HG03025 (cell line): ENCODE measurements around the gene GRIA1.

Experiments
- ATAC-seq: cut with Tn5 transposase; IDR thresholded peaks from one replicate; pipeline ENCODE4 v1.9.1; 2021; ENCODE audit warnings: mild to moderate bottlenecking, moderate library complexity; ENCODE audit not compliant: unreplicated experiment, low FRiP score

The GRIA1 gene

DNA sequence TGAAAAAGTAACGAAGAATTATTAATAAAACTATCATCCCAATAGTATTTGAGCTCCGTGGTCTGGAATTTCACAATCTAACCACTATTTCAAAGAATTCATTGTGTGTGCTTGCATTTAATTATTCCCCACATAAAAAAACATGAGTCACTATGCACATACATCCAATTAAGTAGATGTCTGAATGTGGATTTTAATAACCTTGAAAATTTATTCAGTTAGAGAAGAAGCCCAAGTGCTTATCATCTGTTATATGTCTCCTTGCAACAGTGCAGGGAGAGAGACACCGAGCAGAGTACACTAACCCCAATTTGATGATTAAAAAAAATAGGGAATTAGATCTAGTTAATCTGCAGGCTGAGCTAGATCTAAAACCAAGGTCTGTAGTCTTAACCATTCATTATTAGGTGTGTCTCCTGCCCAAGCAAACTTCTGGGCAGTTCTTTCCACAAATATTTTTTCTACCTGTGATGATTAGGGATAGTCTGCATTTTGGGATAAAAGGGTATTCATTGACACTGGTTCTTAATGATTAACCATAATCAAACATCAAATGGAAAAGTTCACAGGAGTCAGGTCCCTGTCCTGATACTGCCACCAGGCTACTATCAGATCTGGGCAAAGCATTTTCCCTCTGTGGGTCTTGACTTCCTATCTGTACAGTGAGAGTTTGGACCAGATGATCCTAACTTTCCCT, 164.2 kb downstream of the GRIA1 start:
- no peak for ATAC-seq

GRCh38 chr5:153655201-153655510, 164.7 kb downstream of the GRIA1 start:
- no peak for ATAC-seq

DNA sequence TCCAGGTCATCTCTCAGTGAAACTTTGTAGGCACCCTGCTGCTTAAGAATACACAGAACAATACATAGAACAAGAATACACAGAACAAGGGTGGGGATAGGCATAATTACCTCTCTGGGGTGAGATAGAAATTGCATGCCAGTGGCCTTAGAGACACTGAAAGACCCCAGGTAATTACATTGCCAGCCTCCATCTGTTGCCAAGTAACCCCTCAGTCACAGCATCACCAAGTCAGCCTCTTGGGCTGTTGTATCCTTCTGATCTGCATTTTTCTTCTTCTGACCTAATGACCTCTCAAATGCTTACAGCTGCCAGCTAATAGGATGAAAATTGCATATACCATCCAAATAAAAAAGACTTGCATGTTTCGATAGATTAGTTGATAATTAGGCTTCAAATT, 167.7 kb downstream of the GRIA1 start:
- ATAC-seq: no peak

GRCh38 chr5:153658606-153659005, 168.1 kb downstream of the GRIA1 start:
- ATAC-seq: no peak

GRCh38 chr5:153659039-153659736, 168.7 kb downstream of the GRIA1 start:
- ATAC-seq: no peak

- no peak for ATAC-seq
Observed at GRCh38 chr5:153660919-153661318, 170.4 kb downstream of the GRIA1 start.

DNA sequence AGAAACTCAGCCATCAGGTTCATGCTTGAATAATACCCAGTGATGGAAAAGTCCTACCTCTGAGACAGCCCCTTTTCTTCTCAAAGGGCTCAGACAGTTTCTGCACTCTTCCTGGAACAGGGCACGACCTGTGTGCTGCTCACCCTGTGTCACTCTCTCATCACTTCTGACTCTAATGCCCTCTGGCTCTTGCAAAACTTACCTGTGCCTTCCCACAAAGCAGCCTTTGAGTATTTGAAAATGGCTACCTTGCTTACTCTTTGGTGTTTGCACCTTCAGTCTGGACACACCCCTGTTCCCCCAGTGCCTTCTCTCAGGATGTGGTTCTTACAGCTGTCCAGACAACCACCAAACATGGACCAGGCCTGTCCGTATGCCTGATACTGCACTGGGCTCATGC, 171.4 kb downstream of the GRIA1 start:
- no peak for ATAC-seq

DNA sequence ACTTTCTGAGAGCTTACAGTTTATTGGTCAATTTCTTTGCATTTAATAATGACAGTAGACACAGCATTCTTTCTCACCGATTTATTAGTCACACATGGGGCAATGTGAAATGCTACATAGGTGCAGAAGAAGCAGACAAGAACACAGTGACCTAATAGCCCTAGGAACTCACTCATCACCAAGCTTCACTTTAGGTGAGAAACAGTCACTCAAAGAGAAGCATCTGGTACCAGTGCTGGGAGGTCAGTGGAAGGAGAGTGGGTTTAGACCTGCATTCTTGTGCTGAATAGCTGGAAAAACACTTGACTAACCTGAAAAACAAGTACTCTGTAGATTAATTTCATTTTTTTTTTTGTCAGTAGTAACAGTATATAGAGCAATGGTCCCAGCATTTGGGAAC, 179.6 kb downstream of the GRIA1 start:
- ATAC-seq: no peak

DNA sequence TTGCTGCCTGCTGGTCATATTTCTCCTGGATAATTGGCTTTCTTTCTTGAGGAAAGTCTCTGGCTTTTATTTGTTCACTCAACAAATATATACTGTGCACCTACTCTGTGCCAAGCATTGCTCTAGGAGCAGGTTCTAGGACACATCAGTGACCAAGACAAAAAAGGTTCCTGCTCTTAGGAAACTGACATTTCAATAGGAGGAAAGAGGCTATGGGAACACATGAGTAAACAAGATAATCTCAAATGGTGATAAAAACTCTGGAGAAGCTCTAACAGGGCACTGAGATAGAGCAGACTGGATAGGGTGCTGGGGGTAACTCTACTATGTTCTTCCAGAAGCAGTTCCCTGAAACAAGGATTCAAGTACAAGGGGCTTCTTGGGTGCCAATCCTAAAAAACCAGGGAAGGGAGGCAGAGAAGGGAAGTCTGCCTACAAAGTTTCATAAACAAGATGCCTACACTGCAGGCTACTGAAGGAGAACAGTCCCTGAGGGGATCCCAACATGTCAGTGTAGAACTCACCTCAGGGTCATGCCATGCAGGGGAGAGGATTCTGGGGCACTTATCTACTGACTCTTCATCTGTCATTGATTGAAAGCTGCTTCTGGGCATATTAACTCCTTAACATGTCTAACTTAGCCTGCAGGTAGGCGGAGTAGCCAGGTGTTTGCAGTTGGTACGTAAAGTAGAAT, 181.3 kb downstream of the GRIA1 start:
- ATAC-seq: no peak

DNA sequence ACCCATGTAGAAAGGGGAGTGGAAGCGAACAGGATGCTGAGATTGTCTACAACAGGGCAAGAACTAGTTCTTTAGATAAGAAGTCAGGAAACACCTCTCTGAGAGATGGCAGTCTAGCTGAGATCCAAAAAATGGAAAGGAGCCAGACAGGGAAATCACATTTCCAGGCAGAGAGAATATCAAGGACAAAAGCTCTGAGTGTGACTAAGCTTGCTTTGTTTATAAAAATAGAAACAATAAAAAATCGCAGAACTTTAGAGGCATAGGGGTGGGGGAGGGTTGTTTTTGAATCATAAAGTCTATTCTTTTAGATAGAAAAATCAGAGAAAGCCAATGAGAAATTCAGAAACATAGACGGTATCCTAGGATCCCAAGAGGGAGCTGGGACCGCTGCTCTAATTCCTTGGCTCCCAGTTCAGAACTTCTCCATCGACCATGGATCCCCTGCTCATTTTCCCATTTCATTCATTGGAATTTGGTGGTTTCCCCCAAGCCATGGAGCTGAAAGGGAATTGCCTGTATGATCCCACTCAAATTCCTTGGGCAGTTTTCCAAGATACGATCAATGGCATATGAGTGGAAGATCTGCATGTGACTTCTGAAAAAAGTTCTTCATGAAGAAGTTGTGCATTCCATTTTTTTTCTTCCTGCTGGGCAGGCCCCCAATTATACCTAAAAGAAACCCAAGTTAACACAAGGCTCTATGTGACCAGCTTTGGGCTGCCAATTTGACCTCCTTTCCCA, 182.0 kb downstream of the GRIA1 start:
- no peak for ATAC-seq

DNA sequence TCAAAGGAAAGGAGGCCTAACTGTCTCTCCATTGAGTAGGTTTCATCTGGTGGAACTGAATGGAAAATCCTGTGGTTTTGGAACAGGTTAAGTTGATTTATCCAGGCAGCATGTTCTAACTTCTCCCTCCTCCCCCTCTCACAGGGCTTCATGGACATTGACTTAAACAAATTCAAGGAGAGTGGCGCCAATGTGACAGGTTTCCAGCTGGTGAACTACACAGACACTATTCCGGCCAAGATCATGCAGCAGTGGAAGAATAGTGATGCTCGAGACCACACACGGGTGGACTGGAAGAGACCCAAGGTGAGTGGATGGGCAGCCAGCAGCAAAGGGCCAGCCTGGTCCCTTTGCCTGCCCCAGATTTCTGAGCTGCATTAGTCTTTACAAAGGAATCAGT, 183.9 kb downstream of the GRIA1 start:
- ATAC-seq: no peak

DNA sequence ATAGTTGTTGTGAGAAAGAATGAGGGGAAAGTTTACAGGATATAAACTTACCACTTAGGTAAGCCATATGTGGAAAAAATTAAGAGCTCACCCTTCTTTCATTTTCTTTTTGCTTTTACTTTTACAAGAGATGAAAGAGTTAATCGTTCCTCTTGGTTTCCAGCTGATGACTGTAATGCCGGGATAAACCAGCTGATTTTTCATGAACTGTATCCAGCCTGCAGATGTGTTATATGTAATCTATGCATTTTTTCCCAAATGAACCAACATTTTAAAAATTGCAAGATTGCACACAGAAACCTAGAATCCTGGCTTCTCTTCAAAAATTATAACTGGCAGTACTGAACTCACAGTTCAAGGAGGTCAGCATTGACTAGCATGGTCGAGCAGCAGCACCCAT, 185.9 kb downstream of the GRIA1 start:
- ATAC-seq: no peak

DNA sequence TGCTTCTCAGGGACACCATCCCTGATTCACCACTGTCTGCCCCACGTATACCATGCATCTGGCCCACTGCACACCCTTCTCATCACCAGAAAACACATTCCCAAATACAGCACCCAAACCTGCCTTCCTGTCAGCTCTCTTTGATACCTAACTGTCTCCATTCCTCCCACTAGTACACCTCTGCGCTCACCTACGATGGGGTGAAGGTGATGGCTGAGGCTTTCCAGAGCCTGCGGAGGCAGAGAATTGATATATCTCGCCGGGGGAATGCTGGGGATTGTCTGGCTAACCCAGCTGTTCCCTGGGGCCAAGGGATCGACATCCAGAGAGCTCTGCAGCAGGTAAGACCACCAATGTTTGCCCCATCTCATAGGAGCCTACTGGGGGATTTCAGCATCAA, 186.4 kb downstream of the GRIA1 start:
- no peak for ATAC-seq

DNA sequence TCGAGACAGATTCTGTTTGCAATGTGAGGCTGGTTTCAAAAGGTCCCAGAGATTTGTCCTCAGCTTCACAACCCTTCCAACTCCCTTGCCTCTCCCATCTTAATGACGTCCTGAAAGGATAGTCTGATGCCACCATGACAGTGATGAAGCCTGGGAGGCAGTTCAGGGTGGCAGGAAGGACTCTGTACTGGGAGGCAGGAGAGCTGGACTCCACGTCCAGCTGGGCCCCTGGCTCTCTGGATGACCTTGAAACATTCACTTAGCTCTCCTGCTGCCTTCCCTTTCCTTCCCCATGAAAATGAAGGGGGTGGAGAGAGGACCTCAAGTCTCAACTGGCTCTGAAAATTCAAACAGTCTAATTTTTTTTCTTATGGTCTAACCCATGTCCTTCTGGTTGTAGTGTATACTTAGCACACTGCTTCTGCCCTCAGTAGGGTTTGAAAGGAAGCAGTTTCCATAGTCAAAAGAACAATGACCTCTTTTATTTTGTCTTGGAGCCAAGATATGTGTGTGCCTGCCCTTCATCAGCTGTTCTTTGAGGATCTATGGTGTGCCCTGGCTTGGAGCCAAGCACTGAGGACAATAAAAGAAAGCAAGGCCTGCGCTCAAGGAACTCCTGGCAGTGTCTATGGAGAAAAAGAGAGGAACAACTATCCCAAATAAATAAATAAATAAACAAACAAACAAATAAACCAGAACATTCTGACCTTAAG, 188.3 kb downstream of the GRIA1 start:
- ATAC-seq: no peak

GRCh38 chr5:153690236-153690635, 199.8 kb downstream of the GRIA1 start:
- no peak for ATAC-seq

DNA sequence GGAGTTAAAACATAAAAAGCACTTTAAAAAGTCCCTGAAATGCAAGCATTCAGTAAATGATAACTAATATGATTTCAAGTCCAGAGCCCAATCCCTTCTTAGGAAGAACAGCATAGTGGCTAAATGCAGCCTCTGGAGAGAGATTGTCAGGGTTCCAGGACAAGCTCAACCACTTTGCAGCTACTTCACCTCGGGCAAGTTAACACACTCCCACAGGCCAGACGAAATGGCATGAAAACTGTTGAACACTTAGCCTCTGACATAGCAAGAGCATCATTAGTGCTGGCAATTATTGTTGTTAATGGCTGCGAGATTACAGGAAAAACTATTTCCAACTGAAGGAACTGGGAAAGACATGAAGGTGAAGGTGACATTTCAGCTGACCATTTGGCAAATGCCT, 205.8 kb downstream of the GRIA1 start:
- no peak for ATAC-seq

DNA sequence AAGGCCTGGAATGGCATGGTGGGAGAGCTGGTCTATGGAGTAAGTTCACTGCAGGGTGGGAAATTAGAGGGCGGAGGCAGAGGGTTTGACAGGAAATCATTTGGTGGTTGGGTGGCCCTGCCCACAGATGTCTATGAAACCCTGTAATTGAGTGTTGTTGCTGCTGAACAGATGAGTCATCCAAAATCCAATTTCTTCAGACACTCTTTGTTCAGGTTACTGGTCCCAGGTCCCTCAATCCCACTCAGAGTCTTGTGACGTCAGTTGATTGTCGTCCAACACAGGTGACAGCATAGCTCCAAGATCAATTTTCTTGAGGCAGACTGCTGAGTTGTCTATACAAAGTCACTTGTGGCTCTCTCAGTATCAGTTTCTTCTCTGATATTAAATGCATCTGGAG, 208.6 kb downstream of the GRIA1 start:
- ATAC-seq: no peak

- ATAC-seq: no peak
Observed at GRCh38 chr5:153700940-153701339, 210.5 kb downstream of the GRIA1 start.

GRCh38 chr5:153702265-153702664, 211.8 kb downstream of the GRIA1 start:
- ATAC-seq: no peak

GRCh38 chr5:153704110-153704509, 213.6 kb downstream of the GRIA1 start:
- no peak for ATAC-seq

DNA sequence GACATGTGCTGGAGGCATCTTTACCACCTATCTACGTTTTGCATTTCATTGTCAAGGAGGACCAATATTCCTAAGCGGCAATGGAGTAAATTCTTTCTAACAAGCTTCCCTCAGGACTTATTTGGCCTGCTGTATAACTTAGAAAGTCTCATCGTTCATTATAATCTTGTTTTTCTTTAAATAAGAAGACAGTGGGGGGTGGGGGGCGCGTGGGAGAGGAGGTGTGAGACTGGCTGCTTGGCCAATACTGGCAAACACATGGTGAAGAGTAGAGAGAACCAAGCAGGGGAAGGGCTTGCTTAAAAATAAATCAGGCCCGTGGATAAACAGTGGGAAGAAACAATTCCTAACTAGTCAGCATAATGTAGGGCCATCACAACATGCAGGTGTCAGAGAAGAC, 217.2 kb downstream of the GRIA1 start:
- no peak for ATAC-seq
